ENCODE data around the gene C1orf185. TPM values are rescaled to one million over a fixed set of nuclear protein-coding genes. Genes with fewer than 3 reads are reported as not detected.

Gene C1orf185
- total and polyA plus RNA-seq, 9 of the 15 experiments (the other 6 are each of a cell fraction or from before 2014, with no cell fraction given) = not detected

DNA sequence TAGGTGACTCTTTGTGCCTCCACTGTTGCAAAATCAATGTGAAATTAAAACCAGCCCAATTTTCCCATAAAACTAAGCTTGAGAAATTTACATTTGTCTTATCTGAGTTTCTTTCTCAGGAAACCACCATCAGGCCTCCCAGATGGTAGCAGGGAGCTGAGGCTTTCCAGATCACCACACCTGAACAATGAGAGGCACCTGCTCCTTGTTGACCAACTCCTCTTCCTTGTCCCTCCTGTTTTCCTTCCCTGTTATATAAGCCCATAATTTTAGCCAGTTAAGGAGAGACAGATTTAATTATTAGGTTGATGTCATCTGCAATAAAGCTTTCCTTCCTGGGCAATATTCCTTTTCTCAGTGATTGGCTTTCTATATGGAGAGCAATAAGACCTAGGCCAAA is 32.0 kb upstream of the C1orf185 start:
- Histone ChIP-seq H2AFZ (ENCODE audit: low read depth, low read length) (no peak overlapping the region), H3K79me2 (ENCODE audit: control insufficient read depth, insufficient read depth, low read length) (no peaks in the 10 kb centered on the region), H3K27me3 (ENCODE audit: control insufficient read depth in 2 of 2, insufficient read depth in 2 of 2, low read length in 2 of 2) (no peaks in the 10 kb centered on the region; a peak in 2 of 5 replicates), H3K4me3 (no peak overlapping the region), H3K27ac (ENCODE audit: extremely low read depth, low read depth, low read length) (no peak overlapping the region), H3K4me2 (ENCODE audit: insufficient read depth, low read length) (no peak overlapping the region), H3K9ac (ENCODE audit: insufficient read depth in 1 of 2, low read depth in 2 of 2, low read length in 2 of 2) (no peak overlapping the region), H3K36me3 (ENCODE audit: control insufficient read depth, insufficient read depth, low read length) (no peaks in the 10 kb centered on the region), H3K4me1 (replicated peaks in 1 of 2; ENCODE audit: control insufficient read depth in 2 of 2, insufficient read depth in 2 of 2, low read length in 2 of 2) (peaks cover 0 to 5% of the 10 kb centered on the region in 2 experiments; a peak in 2 of 5 replicates), H3K9me3 (replicated peaks; ENCODE audit: control insufficient read depth, insufficient read depth, low read depth, low read length) (no peaks in the 10 kb centered on the region), H4K20me1 (replicated peaks; ENCODE audit: control insufficient read depth, insufficient read depth, low read length) (no peaks in the 10 kb centered on the region), H3K9me1 (ENCODE audit: control insufficient read depth, insufficient read depth, low read length) (no peaks in the 10 kb centered on the region)
- in situ Hi-C loops (cut with MboI) (loop anchor here (25.0 kb wide), 1 partner anchor 708 kb away; no protein-coding TSS in a partner anchor), intact Hi-C loops (cut with micrococcal nuclease) (no loop called here)
- FAIRE-seq (no peak), ATAC-seq (no peak), DNase-seq (ENCODE audit: extremely low read depth in 1 of 4, low spot score in 3 of 4) (no peak)
- POLR2A ChIA-PET = interaction anchor here (1.0 to 1.2 kb wide), 2 partner anchors 9 to 67 kb away, joined by 3 to 4 read pairs; no protein-coding TSS in a partner anchor
- TF ChIP-seq SRSF9 (IDR thresholded peaks at IDR 0.05; ENCODE audit: borderline replicate concordance, low read depth, low read length) (no peak), HOXB6 (CRISPR knock-in tag; IDR thresholded peaks at IDR 0.05; ENCODE audit: borderline replicate concordance) (no peak), ZNF583 (CRISPR knock-in tag; IDR thresholded peaks at IDR 0.05) (no peak), FOSL1 (tag; conservative IDR thresholded peaks at IDR 0.05) (no peak), MTF1 (CRISPR knock-in tag; IDR thresholded peaks at IDR 0.05; ENCODE audit: borderline replicate concordance) (no peak), ATF1 (CRISPR knock-in tag; IDR thresholded peaks at IDR 0.05) (no peak), ATF1 (tag; IDR thresholded peaks at IDR 0.05) (no peak), ZNF445 (CRISPR knock-in tag; IDR thresholded peaks at IDR 0.05; ENCODE audit: low read depth) (no peak), NFIX (CRISPR knock-in tag; IDR thresholded peaks at IDR 0.05; ENCODE audit: low read depth) (no peak), PML (IDR thresholded peaks at IDR 0.05; ENCODE audit: low read length) (no peak), TOE1 (IDR thresholded peaks at IDR 0.05; ENCODE audit: borderline replicate concordance) (no peak), TOE1 (CRISPR knock-in tag; IDR thresholded peaks at IDR 0.05; ENCODE audit: borderline replicate concordance, low read depth) (no peak), PTRF (tag; IDR thresholded peaks at IDR 0.05) (no peak), SOX6 (IDR thresholded peaks at IDR 0.05) (no peak), ARID1B (IDR thresholded peaks at IDR 0.05) (no peak)
- TF ChIP-seq, protein P1, sequence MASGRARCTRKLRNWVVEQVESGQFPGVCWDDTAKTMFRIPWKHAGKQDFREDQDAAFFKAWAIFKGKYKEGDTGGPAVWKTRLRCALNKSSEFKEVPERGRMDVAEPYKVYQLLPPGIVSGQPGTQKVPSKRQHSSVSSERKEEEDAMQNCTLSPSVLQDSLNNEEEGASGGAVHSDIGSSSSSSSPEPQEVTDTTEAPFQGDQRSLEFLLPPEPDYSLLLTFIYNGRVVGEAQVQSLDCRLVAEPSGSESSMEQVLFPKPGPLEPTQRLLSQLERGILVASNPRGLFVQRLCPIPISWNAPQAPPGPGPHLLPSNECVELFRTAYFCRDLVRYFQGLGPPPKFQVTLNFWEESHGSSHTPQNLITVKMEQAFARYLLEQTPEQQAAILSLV (tag; IDR thresholded peaks at IDR 0.05) = no peak
- TF ChIP-seq, protein P2, sequence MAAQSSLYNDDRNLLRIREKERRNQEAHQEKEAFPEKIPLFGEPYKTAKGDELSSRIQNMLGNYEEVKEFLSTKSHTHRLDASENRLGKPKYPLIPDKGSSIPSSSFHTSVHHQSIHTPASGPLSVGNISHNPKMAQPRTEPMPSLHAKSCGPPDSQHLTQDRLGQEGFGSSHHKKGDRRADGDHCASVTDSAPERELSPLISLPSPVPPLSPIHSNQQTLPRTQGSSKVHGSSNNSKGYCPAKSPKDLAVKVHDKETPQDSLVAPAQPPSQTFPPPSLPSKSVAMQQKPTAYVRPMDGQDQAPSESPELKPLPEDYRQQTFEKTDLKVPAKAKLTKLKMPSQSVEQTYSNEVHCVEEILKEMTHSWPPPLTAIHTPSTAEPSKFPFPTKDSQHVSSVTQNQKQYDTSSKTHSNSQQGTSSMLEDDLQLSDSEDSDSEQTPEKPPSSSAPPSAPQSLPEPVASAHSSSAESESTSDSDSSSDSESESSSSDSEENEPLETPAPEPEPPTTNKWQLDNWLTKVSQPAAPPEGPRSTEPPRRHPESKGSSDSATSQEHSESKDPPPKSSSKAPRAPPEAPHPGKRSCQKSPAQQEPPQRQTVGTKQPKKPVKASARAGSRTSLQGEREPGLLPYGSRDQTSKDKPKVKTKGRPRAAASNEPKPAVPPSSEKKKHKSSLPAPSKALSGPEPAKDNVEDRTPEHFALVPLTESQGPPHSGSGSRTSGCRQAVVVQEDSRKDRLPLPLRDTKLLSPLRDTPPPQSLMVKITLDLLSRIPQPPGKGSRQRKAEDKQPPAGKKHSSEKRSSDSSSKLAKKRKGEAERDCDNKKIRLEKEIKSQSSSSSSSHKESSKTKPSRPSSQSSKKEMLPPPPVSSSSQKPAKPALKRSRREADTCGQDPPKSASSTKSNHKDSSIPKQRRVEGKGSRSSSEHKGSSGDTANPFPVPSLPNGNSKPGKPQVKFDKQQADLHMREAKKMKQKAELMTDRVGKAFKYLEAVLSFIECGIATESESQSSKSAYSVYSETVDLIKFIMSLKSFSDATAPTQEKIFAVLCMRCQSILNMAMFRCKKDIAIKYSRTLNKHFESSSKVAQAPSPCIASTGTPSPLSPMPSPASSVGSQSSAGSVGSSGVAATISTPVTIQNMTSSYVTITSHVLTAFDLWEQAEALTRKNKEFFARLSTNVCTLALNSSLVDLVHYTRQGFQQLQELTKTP (IDR thresholded peaks at IDR 0.05; ENCODE audit: low read depth in 1 of 2, partially characterized antibody in 2 of 2) = no peak
- TF ChIP-seq, protein P3, sequence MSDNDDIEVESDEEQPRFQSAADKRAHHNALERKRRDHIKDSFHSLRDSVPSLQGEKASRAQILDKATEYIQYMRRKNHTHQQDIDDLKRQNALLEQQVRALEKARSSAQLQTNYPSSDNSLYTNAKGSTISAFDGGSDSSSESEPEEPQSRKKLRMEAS (CRISPR knock-in tag; IDR thresholded peaks at IDR 0.05) = no peak
- TF ChIP-seq, protein P4, sequence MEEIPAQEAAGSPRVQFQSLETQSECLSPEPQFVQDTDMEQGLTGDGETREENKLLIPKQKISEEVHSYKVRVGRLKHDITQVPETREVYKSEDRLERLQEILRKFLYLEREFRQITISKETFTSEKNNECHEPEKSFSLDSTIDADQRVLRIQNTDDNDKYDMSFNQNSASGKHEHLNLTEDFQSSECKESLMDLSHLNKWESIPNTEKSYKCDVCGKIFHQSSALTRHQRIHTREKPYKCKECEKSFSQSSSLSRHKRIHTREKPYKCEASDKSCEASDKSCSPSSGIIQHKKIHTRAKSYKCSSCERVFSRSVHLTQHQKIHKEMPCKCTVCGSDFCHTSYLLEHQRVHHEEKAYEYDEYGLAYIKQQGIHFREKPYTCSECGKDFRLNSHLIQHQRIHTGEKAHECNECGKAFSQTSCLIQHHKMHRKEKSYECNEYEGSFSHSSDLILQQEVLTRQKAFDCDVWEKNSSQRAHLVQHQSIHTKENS (CRISPR knock-in tag; IDR thresholded peaks at IDR 0.05) = no peak
- BruUV-seq (replicated peaks) = no TSS peak
- CTCF ChIA-PET (ENCODE audit: low intra/inter-chr PET ratio) = no interaction called here

Data from K562 (cell line).